DMS153 (cell line): ENCODE data around the gene KRTAP23-1.

Source experiments
- DNase-seq: peaks from one replicate; lab custom pipeline; 2025; lab: John Stamatoyannopoulos, UW

KRTAP23-1 gene

DNA sequence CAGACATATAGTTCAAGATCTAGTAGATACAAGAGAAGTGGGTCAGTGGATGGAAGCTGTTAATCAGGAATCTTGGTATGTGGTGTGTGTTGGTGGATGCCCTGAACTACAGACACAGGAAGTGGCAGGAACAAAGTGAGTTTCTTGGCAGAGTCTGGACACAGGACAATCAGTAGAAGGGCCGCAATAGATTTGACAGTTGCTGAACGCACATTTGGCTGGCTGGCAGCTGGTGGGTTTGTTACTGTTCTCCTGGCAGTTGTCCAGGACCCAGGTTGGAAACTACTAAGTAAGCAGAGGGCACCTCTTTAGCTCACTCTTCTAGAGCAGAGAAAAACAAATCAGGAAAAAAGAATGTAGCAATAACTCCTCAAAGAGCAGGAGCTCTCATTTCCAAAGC, 41.5 kb downstream of the KRTAP23-1 start:
- DNase-seq, result no peak

DNA sequence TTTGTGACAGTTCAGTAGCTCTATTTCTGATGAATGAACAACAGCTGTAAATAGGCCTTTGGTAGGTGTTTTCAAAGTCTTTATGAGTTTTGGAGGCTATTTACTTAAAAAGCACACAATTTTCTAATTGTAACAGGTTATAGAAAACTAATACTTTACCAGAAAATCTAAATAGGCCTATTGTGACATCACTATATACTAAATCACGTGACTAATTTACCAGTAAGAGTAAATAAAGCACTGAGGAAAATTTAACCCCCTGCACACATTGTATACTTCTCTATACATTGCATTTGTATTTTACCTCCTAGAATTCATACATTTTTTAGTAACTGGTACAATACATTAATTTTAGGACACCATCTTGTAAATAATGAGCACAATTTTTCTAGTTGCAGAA, 43.3 kb downstream of the KRTAP23-1 start:
- DNase-seq, result no peak
